OCI-M2 (cell line): Measurements from ENCODE around the gene CADM1.

Source experiments
- DNase-seq: peaks from one replicate; lab custom pipeline; 2025; ENCODE audit not compliant: unreplicated experiment; lab: John Stamatoyannopoulos, UW

The CADM1 gene

GRCh38 chr11:115408036-115408921 lies 95.9 kb downstream of the CADM1 start:
- no peak for DNase-seq

GRCh38 chr11:115407496-115407895 lies 96.7 kb downstream of the CADM1 start:
- DNase-seq, result no peak

- DNase-seq, result no peak
Observed at GRCh38 chr11:115406404-115406803, 97.8 kb downstream of the CADM1 start.

- DNase-seq, result no peak
Observed at GRCh38 chr11:115398333-115399080, 105.7 kb downstream of the CADM1 start.

- DNase-seq, result no peak
Observed at GRCh38 chr11:115396533-115396932, 107.7 kb downstream of the CADM1 start.

- DNase-seq, result no peak
Observed at GRCh38 chr11:115393950-115394349, 110.3 kb downstream of the CADM1 start.

GRCh38 chr11:115391598-115391997 lies 112.6 kb downstream of the CADM1 start:
- DNase-seq, result no peak

- no peak for DNase-seq
Observed at GRCh38 chr11:115391160-115391559, 113.1 kb downstream of the CADM1 start.

- no peak for DNase-seq
Observed at GRCh38 chr11:115390441-115390840, 113.8 kb downstream of the CADM1 start.

- DNase-seq, result no peak
Observed at GRCh38 chr11:115389790-115390189, 114.4 kb downstream of the CADM1 start.

GRCh38 chr11:115385226-115385625 lies 119.0 kb downstream of the CADM1 start:
- no peak for DNase-seq

GRCh38 chr11:115384236-115384635 lies 120.0 kb downstream of the CADM1 start:
- no peak for DNase-seq

GRCh38 chr11:115383431-115383830 lies 120.8 kb downstream of the CADM1 start:
- DNase-seq, result no peak

GRCh38 chr11:115379528-115379927 lies 124.7 kb downstream of the CADM1 start:
- no peak for DNase-seq

- no peak for DNase-seq
Observed at GRCh38 chr11:115378557-115378956, 125.7 kb downstream of the CADM1 start.

GRCh38 chr11:115377882-115378296 lies 126.3 kb downstream of the CADM1 start:
- DNase-seq, result no peak

- no peak for DNase-seq
Observed at GRCh38 chr11:115368616-115369015, 135.6 kb downstream of the CADM1 start.

GRCh38 chr11:115366826-115367225 lies 137.4 kb downstream of the CADM1 start:
- no peak for DNase-seq

- no peak for DNase-seq
Observed at GRCh38 chr11:115365907-115366306, 138.3 kb downstream of the CADM1 start.

GRCh38 chr11:115364896-115365295 lies 139.3 kb downstream of the CADM1 start:
- DNase-seq, result no peak

GRCh38 chr11:115363921-115364320 lies 140.3 kb downstream of the CADM1 start:
- no peak for DNase-seq

- no peak for DNase-seq
Observed at GRCh38 chr11:115363426-115363825, 140.8 kb downstream of the CADM1 start.
